ENCODE data around the gene IGFL1.

DNA sequence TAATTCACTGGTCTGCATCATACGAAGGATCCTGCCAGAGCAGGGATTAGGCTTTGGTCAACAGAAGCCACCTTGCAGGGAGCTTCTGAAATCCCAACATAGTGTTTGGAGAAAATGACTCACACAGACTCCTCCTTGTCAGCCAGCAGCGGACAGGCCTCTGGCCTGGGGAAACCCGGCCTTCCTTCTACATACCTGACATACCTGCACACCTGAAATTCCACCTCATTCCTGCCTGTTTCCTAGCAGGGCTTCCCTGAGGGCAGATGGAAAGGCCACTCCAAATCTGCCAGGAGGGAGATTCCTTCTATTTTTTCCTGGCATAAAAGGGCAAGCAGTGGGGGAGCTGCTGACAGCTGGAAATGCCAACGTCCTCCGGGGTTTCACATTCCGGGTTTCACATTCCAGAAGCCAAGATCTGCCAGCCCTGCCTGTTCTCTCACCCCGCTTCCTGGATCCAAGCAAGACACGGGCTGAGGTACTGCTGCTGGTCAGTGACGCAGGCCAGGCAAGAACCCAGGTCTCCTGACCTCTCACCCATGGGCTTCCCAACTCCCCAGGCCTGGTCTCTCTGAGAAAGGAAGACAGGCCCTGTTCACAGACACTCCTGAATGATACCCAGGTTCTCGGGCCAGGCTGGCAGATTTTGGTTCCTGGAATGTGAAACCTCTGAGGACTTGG is 18.2 kb upstream of the IGFL1 start:
- TF ChIP-seq EP300 (IDR thresholded peaks at IDR 0.05) (no peak), POLR2AphosphoS5 (IDR thresholded peaks at IDR 0.05) (no peak)
- TF ChIP-seq, protein P1, sequence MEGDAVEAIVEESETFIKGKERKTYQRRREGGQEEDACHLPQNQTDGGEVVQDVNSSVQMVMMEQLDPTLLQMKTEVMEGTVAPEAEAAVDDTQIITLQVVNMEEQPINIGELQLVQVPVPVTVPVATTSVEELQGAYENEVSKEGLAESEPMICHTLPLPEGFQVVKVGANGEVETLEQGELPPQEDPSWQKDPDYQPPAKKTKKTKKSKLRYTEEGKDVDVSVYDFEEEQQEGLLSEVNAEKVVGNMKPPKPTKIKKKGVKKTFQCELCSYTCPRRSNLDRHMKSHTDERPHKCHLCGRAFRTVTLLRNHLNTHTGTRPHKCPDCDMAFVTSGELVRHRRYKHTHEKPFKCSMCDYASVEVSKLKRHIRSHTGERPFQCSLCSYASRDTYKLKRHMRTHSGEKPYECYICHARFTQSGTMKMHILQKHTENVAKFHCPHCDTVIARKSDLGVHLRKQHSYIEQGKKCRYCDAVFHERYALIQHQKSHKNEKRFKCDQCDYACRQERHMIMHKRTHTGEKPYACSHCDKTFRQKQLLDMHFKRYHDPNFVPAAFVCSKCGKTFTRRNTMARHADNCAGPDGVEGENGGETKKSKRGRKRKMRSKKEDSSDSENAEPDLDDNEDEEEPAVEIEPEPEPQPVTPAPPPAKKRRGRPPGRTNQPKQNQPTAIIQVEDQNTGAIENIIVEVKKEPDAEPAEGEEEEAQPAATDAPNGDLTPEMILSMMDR (IDR thresholded peaks at IDR 0.05), result no peak
